Stimulated activated CD8-positive, alpha-beta memory T cell treated with anti-CD3 and anti-CD28 coated beads, Interleukin-7, amount 100 ng/mL, for 1 hour (primary cell): ENCODE measurements around the gene UTP4.

ENCODE experiments used
- DNase-seq, 2 donors: peaks; one replicate each; pipeline ENCODE4 v3.0.0-alpha.2; 2020; ENCODE audit warnings: low read depth in 2 of 2

UTP4 gene

DNA sequence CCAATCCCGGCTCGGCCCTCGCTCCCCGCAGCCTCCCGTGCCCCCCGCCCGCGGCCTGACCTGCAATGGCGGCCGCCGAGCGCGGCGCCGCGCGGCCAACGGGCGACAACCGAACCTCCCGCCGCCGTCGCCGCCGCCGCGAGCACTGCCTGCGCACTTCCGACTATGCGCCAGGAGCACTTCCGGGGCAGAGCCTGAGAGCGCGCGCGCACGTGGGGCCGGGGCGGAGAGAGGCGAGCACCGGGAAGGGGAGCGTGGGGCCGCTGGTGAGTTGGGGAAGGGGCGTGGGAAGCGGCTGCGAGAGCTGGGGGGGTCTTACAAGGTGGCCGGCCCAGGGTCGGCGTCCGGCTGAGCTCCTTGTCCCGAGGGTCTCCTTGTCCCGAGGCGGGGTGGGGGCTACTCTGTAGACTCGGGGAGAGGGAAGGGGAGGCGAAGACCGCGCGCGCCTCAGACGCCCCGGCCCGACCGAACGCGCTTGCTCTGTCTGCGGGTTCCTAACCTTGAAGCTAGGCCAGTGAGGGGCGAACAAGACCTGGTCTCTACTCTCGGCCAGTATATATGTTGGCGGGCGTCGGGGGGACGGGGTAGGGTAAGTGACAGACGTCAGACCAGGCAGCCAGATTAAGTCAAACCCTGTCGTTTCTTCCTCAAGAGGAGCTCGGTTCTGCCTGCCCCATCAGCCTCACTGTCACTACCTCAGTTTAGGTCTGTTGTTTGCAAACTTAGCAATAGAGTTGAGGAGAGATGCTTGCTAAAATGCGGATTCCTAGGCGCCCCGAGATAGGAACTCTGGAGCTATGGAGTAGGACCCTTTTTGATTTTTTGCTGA is at the start of gene UTP4, which contains the start of gene CHTF8:
TSS of gene UTP4 (plus strand) at position 226 of the 829 bp plus-strand sequence. CDS start 811 bp downstream, outside the sequence.
TSS of gene CHTF8 (minus strand) at position 165 of the 829 bp plus-strand sequence. CDS start 11,130 bp downstream, outside the sequence.
- peak; percentile 56 to 76 for DNase-seq

DNA sequence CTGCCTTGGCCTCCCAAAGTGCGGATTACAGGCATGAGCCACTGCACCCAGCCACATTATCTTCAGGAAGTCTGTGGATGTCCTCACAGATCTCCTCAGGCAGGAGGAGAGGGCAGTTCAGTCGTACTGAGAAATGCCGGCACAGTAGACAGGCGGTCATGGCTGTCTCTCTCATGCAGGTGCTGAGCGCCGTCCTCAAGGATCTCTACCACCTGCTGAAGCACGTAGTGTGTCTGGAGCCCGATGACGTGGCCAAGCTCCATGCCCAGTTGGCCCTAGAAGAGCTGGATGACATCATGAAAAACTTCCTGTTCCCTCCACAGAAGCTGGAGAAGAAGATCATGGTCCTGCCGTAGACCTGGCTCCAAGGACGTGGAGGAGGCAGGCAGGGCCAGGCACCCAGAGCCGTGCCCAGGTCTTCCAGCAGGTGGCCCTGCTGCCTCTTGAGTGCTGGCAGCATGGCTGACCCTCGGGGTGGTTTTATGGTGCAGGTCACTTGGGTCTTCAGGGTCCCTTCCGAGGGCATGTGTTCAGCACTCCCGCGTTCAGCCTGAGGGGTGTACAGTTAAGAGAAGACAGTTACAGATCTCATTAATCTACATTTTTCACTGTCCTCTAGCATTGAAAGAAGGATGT is 49.0 kb upstream of the UTP4 start:
- no peak for DNase-seq

DNA sequence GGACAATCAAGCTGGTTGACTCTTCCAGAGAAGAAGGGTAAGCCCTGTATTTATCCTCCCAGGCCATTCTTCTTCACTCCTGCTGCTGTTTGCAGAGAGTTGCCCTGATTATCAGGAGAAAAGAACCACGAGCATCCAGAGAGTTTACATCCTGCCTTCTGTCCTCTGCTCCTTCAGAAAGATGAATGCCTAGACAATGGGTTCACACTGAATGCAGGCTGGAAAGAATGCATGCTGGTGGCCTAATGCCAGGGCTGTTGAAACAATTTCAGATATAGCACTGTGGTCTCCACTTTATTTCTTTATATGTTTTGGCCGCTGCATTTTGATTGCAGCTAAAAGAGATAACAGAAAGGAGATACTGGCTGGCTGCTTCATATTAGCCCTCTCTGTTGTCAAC is 48.2 kb upstream of the UTP4 start:
- DNase-seq, result no peak

DNA sequence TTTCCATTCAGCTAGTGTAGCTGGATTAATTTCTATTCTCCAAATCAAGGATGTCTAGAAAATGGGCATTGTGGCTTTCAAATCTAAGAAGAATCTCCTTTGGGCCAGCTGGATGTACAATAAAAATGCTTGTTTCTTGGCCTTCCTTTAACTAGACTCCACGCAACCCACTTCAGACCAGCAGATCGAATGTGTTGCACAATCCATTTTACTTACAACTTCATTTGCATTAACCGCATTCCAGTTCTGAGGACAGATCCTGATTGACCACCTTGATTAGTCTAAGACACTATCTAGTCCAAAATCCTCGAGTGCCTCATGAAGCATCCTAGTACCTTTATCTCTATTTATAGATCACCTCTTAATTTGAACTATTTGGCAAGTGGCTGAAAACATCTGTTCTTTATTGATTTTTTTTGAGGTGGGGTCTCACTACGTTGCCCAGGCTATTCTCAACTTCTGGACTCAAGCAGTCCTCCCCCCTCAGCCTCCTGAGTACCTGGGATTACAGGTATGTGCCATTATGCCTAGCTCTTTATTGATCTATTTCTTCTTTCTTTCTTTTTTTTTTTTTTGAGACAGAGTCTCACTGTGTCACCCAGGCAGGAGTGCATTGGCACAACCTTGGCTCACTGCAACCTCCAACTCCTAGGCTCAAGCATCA is 47.3 kb upstream of the UTP4 start:
- DNase-seq, result no peak

DNA sequence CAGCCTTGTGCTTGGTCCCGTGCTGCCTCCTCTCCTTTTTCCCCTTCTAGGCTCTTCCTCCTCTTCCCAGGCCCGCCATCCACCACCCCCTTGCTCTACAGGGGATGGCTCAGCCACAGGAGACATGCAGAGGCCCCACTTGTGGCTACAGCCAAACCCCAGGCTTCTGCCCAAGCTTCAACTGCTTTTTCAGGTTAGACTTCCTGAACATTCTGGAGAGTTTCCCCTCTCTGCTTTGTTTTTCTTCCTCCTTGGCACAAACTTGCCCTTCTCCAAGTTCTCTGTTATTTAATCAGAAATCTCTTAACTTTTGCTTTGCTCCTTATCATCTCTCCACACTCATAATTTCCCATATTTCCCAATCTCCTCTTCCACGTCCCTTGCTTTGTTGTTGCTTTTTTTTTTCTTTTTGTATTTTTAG is 45.3 kb upstream of the UTP4 start:
- no peak for DNase-seq

DNA sequence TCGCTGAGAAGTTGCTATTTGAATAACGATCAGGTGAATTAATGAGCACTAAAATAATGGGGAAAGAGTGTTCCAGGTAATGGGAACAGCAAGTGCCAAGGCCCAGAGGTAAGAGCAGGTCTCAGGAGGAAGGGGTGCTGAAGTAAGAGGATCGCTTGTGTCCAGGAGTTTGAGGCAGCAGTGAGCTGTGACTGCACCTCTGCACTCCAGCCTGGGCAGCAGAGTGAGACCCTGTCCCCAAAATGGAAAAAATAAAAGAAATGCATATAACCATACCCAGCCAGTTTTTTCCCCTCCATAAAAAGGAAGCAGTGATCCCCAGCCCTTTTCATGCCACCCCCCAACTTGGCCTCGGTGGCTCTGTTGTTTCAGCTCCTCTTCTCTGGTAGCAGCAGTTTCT is 43.8 kb upstream of the UTP4 start:
- DNase-seq, result no peak

DNA sequence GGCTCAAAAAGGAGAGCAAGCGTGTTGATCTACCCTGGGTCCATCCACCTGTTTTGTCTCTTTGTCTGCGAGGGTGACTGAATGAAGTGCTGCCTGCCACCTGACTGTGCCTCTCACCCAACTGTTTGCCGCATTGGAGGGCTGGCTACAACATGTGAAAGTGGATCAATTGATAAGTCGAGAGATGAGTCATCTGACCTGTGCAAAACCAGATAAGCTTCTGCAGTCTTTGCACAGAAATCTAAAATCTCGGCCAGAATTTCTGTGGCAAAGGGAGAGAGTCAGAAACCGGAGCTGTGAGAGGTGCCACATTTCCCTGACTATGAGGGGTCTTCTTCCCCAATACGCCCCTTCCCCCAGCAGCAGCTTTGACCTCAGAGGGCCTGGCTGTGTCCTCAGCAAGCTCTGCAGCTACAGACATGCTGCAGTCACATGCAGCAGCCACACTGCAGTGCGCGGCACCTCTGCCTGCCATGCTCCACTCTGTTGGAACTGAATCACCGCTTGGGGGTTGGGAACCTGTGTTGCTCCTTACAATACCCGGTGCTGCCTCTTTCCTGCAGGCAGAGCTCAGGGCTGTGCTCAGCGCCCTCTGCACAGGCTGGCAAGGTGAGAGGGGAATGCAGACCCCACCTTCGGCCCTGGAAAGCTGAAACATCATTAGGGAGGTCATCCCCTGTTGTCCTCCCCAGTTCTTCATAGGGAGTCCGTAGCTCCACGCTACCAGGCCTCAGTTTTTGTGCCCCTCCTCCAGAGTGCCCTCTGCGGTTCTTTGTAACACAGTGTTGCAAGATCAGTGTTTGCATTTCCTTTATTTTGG is 43.1 kb upstream of the UTP4 start:
- DNase-seq, result no peak

DNA sequence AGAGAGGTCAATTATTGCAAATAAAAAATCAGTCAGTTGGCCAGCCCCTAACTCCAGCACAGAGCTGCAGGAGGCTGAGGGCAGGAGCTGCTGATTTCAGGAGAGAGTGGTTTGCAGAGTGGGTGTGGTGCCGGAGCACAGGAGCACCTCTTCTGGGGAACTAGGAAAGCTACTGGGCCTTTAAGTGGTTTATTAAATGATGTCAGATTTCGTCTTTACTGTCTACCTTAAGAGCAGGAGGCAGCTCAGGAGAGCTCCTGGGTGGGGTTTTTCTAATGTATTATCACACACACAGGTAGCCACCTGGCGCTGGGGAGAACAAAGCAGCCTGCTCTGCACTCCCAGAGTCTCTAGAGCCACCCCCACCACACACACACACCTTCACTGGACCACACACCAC is 38.5 kb upstream of the UTP4 start:
- no peak for DNase-seq

DNA sequence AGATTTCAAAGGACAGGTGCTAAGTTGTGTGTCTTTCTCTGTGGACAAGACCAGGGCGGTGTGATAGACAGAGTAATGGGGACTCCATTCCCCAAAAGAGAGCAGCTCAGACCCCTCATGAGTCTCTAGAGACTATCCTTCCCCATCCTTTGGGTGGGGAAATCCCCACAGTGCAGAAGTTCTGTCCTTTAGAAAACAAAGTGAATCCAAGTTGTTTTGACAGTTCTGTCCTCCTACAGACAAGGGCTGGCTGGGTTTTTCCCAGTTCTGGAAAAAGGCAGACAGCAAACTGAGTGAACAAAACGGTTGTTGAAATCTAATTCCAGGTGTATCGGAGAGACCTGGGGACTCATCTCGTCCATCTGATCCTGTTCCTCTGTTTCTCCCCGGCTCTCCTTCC is 37.9 kb upstream of the UTP4 start:
- DNase-seq, result no peak

DNA sequence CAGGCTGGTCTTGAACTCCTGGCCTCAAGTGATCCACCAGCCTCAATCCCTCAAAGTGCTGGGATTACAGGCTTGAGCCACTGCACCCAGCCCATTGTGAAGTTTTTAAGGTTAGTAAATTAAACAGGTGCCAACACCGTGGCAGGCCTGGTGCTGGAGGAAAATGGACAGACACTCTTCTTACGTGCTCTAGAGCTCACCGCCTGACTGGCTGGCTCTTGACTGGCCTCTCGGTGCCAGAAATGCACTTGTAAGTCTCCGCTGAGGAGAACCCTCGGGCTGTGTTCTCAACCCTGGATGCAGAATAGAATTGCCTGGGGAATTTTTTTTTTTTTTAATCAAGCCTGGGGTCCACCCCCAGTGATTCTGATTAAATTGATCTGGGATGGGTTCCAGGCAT is 37.3 kb upstream of the UTP4 start:
- DNase-seq, result no peak

DNA sequence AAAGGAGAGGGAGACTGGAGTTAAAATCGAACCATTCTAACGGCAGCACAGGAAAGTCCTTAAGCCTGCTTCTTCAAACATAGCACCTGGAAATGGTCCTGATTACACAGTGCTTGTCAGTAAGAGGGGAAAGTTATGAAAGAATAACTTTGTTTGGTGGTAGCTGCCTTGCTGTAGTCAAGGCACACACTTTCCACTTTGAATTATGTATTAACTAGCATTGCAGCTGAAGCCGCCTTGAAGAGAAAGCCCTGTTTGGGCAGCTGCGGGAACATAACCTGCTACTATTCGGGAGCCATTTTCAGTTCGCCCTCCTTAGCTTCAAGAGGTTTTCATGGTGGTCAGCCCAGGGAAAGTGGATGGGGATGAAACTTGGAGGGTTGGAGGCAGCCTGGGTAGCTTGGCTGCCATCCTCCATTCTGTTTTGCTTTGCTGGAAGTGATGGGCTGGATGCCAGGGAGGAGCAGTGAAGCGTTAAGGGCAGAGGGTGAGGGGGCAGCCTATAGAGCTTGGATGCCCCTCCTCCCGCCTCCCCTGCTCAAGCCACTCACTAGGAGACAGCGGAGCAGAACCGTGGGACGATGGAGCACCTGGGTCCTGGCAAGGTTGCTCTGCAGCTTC is 32.3 kb upstream of the UTP4 start:
- DNase-seq, result no peak

DNA sequence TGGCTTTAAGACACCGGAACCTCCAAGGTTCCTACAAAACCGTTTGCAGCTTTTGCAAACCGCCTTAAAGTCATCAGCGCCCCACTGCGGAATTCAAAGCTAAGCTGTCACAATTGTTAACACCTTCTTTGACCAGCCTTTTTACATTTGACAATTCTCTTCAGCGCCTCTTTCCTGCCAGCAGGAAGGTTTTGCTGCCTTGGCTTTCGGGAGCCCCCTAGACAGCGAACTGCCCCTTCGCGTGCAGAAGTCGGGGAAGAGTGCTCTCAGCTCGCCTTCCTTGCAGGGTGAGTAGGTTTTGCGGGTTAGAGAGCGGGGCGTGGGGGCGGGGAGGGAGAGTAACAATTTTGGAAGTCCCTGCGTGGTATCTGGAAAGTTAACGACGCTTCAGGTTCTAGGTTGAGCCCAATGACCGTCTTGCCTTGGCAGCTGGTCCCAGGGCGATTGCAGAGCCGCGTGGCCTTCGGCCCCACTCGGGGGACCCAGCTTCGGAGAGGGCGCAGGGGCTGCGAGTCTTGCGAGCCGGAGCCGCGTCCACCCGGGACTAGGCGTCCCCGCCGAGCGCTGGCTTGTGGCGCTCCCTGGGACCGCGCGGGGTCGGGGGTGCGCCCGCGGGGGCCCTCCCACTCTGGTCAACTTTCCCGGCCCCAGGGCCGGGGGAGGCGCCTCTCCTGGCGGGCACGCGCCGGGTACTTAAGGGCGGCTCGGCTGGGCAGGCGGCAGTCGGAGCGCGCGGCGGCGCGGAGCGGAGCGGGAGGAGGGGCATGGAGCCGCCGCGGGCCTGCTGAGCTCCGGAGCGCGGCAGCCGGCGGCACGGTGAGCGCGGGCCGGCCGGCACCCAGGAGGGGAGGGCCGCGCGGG is 26.7 kb upstream of the UTP4 start, which contains the start of gene HAS3:
TSS of gene HAS3 (plus strand) at position 153 of the 861 bp plus-strand sequence. CDS start 3,743 bp downstream, outside the sequence.
- DNase-seq, result no peak

DNA sequence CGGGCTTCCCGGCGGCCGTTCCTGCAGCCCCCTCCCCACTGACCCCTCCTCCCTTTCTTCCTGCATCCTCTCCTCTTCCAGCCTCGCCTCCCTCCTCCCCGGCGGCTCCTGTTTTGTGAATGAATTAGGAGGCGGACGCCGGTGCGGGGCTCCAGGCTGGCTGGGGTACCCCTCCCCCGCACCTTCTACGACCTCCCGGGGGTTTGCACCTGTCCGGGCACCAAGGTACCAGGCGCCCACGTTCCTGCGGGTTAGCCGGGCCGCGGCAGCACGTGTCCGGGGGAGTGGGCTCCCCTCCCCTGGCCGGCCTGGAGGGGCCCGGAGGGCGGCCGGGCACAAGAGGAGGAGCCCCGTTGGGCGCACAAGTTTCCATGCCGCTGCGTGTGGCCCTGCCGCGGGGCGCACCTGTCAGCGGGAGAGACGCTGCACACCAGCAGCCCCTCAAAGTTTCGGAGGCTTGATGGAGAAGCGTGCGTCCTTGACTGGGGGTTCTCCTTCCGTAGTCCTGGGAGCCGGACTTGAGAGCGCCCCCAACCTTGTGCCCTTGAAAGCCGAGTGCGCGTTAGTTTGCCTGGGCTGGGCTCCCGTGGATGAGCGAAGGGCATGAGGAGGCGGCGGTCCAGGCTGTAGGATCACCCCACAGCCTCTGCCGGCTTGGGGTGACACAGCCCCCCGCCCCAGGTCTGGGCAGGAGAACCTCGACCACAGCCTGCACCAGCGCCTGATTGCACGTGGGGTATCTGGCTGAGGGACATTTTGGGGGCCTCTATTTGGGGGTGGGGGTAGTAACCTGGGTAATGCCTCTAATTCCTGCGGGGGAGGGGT is 25.7 kb upstream of the UTP4 start:
- no peak for DNase-seq

DNA sequence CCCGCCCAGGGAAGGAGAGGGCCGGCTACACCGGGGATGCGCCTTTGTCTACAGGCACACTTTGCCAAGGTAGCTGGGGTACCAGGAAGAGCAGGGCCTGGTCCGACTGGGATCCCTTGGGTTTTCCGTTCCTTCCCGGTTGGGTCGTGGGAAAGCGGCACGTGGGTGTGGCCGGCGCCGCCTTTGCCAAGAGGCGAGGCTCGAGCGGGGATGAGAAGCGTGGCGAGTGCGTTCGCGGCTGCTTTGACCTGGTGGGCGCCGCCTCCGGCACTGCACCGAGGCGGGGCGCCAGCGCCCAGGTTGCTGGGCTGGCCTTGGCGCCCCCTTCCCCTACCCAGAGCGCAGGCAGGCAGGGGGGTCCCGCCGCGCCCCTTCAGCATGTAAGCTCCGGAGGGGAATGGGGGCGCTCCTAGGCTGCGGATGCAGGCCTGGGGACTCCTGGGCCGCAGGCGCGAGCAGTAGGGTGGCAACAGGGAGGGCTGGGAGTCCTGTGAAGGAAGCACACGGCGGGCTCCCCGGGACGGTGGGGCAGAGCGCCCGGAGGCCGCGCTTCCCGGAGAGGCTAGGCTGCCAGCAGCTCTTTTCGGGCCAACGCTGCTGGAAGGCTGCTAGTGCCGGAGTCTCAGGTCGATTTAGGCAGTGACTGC is 25.0 kb upstream of the UTP4 start:
- no peak for DNase-seq

DNA sequence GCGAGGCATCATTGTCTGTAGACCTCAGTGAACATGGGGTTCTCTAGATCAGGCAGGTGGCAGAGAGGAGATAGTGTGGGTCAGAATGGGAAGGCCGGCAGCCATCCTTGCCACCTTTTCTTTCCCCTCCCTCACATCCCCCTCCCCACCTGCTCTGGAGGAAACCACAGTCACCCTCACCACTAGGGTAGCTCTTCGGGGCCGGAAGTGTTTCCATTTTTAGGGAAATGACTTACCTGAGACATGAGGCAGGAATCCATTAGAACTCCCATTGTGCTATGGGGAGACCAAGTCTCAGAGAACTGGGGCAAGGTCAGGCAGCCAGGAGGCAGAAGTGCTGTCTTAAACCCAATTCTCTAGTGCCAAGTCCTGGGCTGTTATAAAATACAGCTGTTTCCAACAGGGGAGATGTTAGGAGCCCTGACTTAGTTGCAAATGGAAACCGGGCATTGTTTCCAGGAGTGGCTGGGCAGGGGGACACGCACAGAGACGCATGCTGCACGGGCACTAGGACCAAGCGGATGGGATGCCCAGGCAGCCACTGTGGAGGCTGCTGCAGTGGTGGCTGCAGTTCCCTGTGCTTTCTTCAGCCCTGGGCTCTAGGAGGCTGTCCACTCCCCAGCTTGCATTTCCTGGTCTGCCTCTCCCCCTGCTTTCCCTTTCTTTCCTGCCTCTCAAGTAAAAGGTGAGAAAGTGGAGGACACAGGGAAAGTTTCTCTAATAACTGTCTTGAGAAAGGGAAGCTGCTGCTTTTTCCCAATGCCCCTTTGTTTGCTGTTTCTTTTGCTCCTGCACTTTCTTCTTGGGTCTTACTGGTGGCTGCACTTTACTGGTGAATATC is 24.2 kb upstream of the UTP4 start:
- DNase-seq, result no peak

DNA sequence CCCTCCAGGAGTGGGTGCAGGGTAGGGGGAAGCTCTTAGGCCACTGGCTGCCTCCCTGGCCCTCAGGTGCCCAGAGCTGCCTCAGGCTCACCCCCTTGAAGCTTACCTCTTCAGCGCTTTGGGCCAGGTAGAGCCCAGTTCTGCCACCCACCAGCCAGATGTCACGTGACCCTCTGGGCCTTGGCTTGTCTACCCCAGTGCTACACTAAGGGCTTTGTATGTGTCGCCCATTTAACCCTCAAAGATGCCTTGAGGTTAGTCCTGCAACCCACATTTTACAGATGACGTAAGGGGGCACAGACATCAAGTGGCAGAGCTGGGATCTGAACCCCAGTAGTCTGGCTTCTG is 23.6 kb upstream of the UTP4 start:
- no peak for DNase-seq

DNA sequence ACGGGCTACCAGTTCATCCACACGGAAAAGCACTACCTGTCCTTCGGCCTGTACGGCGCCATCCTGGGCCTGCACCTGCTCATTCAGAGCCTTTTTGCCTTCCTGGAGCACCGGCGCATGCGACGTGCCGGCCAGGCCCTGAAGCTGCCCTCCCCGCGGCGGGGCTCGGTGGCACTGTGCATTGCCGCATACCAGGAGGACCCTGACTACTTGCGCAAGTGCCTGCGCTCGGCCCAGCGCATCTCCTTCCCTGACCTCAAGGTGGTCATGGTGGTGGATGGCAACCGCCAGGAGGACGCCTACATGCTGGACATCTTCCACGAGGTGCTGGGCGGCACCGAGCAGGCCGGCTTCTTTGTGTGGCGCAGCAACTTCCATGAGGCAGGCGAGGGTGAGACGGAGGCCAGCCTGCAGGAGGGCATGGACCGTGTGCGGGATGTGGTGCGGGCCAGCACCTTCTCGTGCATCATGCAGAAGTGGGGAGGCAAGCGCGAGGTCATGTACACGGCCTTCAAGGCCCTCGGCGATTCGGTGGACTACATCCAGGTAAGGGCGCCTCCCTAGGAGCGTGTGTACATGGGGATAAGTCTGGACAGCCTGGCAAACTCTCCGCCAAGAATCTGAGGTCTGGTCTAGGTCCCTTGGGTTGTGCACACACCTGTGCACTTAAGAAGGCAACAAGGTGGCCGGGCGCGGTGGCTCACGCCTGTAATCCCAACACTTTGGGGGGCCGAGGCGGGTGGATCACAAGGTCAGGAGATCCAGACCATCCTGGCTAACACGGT is 22.8 kb upstream of the UTP4 start:
- DNase-seq, result no peak
